GM23338 (cell line): ENCODE results near the gene BLOC1S1. TPM values are rescaled to one million over a fixed set of nuclear protein-coding genes. Genes with fewer than 3 reads are reported as not detected.

Source experiments
- ATAC-seq: fragments of 200-7000 bp; cut with Tn5 transposase; 3 replicates; pipeline ENCODE4 v1.9.1; 2020
- DNase-seq: peaks from one replicate; pipeline ENCODE4 v3.0.0-alpha.2; 2015; ENCODE audit warnings: low spot score
- H2AFZ ChIP-seq: fragments of 200-600 bp; sonication (generic); 2 replicates; pipeline ENCODE4 v1.8.0; 2016; ENCODE audit warnings: antibody characterized with exemption, mild to moderate bottlenecking, moderate library complexity
- H3F3A ChIP-seq: fragments of 200-600 bp; sonication (generic); replicated peaks from 2 replicates; pipeline ENCODE4 v1.8.0; 2017; ENCODE audit warnings: antibody characterized with exemption, mixed run types, low read depth
- H3K27ac ChIP-seq: fragments of 200-600 bp; sonication (generic); 2 replicates; pipeline ENCODE4 v1.6.1; 2016; ENCODE audit warnings: low read depth
- H3K27me3 ChIP-seq: fragments of 200-600 bp; sonication (generic); 2 replicates; pipeline ENCODE4 v1.8.0; 2016; ENCODE audit warnings: mild to moderate bottlenecking, mixed run types, moderate library complexity; ENCODE audit not compliant: insufficient read depth
- H3K36me3 ChIP-seq: fragments of 200-600 bp; sonication (generic); 2 replicates; pipeline ENCODE4 v1.8.0; 2016; ENCODE audit warnings: mild to moderate bottlenecking; ENCODE audit not compliant: insufficient read depth
- H3K4me1 ChIP-seq: fragments of 200-600 bp; sonication (generic); 2 replicates; pipeline ENCODE4 v1.8.0; 2016; ENCODE audit warnings: mild to moderate bottlenecking, moderate library complexity; ENCODE audit not compliant: insufficient read depth
- H3K4me2 ChIP-seq: fragments of 200-600 bp; sonication (generic); 2 replicates; pipeline ENCODE4 v1.7.1; 2017; ENCODE audit warnings: mixed run types
- H3K4me3 ChIP-seq: fragments of 200-600 bp; sonication (generic); 2 replicates; pipeline ENCODE4 v1.6.1; 2016; ENCODE audit warnings: mixed run types
- H3K79me2 ChIP-seq: fragments of 200-600 bp; sonication (generic); replicated peaks from 2 replicates; pipeline ENCODE4 v1.8.0; 2017; ENCODE audit warnings: mild to moderate bottlenecking; ENCODE audit not compliant: insufficient read depth
- H3K9me2 ChIP-seq: fragments of 200-600 bp; sonication (generic); 2 replicates; pipeline ENCODE4 v1.8.0; 2017; ENCODE audit not compliant: insufficient read depth
- H4K20me1 ChIP-seq: fragments of 200-600 bp; sonication (generic); replicated peaks from 2 replicates; pipeline ENCODE4 v1.8.0; 2017; ENCODE audit warnings: mild to moderate bottlenecking; ENCODE audit not compliant: insufficient read depth
- H3K27ac Mint-ChIP-seq: 2 replicates; pipeline ENCODE4 v1.8.0; 2020; ENCODE audit warnings: inconsistent platforms, mild to moderate bottlenecking, moderate library complexity, mixed read lengths
- H3K27me3 Mint-ChIP-seq: 3 replicates; pipeline ENCODE4 v1.8.0; 2022; ENCODE audit warnings: low read depth, mild to moderate bottlenecking, moderate library complexity, mixed read lengths, inconsistent platforms; ENCODE audit not compliant: insufficient read depth, poor library complexity
- H3K36me3 Mint-ChIP-seq: 3 replicates; pipeline ENCODE4 v1.8.0; 2021; ENCODE audit warnings: low read depth, mild to moderate bottlenecking, inconsistent platforms, moderate library complexity, mixed read lengths
- H3K4me1 Mint-ChIP-seq: 3 replicates; pipeline ENCODE4 v1.8.0; 2020; ENCODE audit warnings: mild to moderate bottlenecking, inconsistent platforms, mixed read lengths
- H3K4me3 Mint-ChIP-seq: 3 replicates; pipeline ENCODE4 v1.8.0; 2021; ENCODE audit warnings: moderate library complexity, mild to moderate bottlenecking, inconsistent platforms, mixed read lengths
- H3K9me3 Mint-ChIP-seq: 3 replicates; pipeline ENCODE4 v1.8.0; 2020; ENCODE audit warnings: moderate library complexity, mild to moderate bottlenecking, inconsistent platforms, mixed read lengths
- CREB1 ChIP-seq: fragments of 250-450 bp; sonication (Bioruptor Pico); IDR thresholded peaks from 2 replicates; pipeline ENCODE4 v1.5.0; 2020; ENCODE audit warnings: low read depth, mild to moderate bottlenecking, moderate library complexity
- EZH2 ChIP-seq: fragments of 200-600 bp; sonication (generic); IDR thresholded peaks from one replicate; pipeline ENCODE4 v1.8.0; 2017; ENCODE audit warnings: antibody characterized with exemption, mild to moderate bottlenecking, low read depth; ENCODE audit not compliant: unreplicated experiment
- EZH2phosphoT487 ChIP-seq: fragments of 200-600 bp; sonication (generic); IDR thresholded peaks from one replicate; pipeline ENCODE4 v1.8.1; 2018; ENCODE audit warnings: antibody characterized with exemption; ENCODE audit not compliant: unreplicated experiment
- JUNB ChIP-seq: IDR thresholded peaks from one replicate; pipeline ENCODE4 v1.6.1; 2016; ENCODE audit warnings: antibody characterized with exemption; ENCODE audit not compliant: unreplicated experiment
- POLR2AphosphoS5 ChIP-seq: IDR thresholded peaks from 2 replicates; pipeline ENCODE4 v1.6.1; 2016; ENCODE audit warnings: antibody characterized with exemption, low read depth
- STAT1 ChIP-seq: IDR thresholded peaks from one replicate; pipeline ENCODE4 v1.6.1; 2016; ENCODE audit warnings: antibody characterized with exemption; ENCODE audit not compliant: unreplicated experiment
- ZNF331 ChIP-seq: fragments of 250-450 bp; sonication (Bioruptor Pico); IDR thresholded peaks from 2 replicates; pipeline ENCODE4 v1.5.0; 2020; ENCODE audit warnings: low read depth, mild to moderate bottlenecking, moderate library complexity
- polyA plus RNA-seq: library from polyadenylated mRNA; unstranded; fragments of >200 nt; fragmentation: Nextera tagmentation; extraction: Ambion mirVana; gene quantifications from 2 replicates; pipeline ENCODE4 v1.2.1, GENCODE V29; 2016
- total RNA-seq: library from RNA; depleted of rRNA; stranded (reverse); fragments of >200 nt; shearing (Covaris generic); gene quantifications from 2 replicates; pipeline ENCODE4 v1.2.3, GENCODE V29; 2014
- TF ChIP-seq, protein P1 (sequence below): IDR thresholded peaks from 2 replicates; pipeline ENCODE4 v1.6.1; 2016; ENCODE audit warnings: antibody characterized with exemption
- TF ChIP-seq, protein P2 (sequence below): IDR thresholded peaks from one replicate; pipeline ENCODE4 v1.6.1; 2018; ENCODE audit warnings: antibody characterized with exemption; ENCODE audit not compliant: unreplicated experiment
- TF ChIP-seq, protein P3 (sequence below), 2 experiments: fragments of 200-600 bp in 1 of 2; sonication (generic) in 1 of 2; conservative IDR thresholded peaks; 2 replicates each; pipeline versions ENCODE4 v1.5.1 to v1.6.1; 2016 to 2017; ENCODE audit warnings: antibody characterized with exemption in 2 of 2, low read depth in 2 of 2, mild to moderate bottlenecking in 2 of 2, moderate library complexity in 1 of 2
- TF ChIP-seq, protein P4 (sequence below): fragments of 250-450 bp; sonication (Bioruptor Pico); IDR thresholded peaks from 2 replicates; pipeline ENCODE4 v1.5.0; 2020; ENCODE audit warnings: mild to moderate bottlenecking, moderate library complexity

BLOC1S1 gene
- total and polyA plus RNA-seq, 2 experiments from 2014 or later, result 68.3 to 174 TPM

DNA sequence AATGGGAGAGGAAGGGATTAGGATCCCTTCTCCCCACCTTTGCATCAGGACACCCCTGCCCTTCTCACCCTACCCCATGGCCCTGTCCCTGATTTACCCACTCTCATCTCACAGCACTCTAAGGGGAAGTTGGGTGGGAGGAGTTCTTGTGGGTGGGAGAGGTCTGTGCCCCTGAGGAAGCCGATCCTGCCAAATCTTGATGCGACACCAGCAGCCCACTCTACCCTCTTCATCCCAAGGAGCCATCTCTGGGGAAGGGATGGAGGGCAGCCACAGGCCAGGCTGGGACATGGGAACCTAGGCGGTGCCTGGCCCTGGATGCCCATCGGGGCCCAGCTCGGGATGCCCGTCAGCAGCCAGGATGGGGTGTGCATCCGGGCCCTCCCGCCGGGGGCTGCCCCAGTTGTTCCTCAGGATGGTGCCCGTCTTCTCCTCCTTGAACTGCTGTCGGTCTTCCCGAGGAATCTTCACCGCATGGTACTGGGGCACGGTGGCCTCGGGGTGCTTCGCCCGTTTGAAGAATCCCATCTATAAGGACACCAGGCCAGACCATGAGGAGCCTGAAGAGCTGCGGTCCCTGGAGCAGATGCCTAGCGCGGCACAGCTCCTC lies 31.0 kb upstream of the BLOC1S1 start:
- H3K79me2 ChIP-seq, result no peaks in the 10 kb centered on the region
- no peak for DNase-seq
- no peak for ATAC-seq
- no peak for TF ChIP-seq ZNF331 (CRISPR knock-in tag)
- no peak for TF ChIP-seq EZH2
- no peak for TF ChIP-seq STAT1
- TF ChIP-seq, protein P1, sequence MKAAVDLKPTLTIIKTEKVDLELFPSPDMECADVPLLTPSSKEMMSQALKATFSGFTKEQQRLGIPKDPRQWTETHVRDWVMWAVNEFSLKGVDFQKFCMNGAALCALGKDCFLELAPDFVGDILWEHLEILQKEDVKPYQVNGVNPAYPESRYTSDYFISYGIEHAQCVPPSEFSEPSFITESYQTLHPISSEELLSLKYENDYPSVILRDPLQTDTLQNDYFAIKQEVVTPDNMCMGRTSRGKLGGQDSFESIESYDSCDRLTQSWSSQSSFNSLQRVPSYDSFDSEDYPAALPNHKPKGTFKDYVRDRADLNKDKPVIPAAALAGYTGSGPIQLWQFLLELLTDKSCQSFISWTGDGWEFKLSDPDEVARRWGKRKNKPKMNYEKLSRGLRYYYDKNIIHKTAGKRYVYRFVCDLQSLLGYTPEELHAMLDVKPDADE, result no peak
- no peak for TF ChIP-seq CREB1 (CRISPR knock-in tag)
- TF ChIP-seq, protein P2, sequence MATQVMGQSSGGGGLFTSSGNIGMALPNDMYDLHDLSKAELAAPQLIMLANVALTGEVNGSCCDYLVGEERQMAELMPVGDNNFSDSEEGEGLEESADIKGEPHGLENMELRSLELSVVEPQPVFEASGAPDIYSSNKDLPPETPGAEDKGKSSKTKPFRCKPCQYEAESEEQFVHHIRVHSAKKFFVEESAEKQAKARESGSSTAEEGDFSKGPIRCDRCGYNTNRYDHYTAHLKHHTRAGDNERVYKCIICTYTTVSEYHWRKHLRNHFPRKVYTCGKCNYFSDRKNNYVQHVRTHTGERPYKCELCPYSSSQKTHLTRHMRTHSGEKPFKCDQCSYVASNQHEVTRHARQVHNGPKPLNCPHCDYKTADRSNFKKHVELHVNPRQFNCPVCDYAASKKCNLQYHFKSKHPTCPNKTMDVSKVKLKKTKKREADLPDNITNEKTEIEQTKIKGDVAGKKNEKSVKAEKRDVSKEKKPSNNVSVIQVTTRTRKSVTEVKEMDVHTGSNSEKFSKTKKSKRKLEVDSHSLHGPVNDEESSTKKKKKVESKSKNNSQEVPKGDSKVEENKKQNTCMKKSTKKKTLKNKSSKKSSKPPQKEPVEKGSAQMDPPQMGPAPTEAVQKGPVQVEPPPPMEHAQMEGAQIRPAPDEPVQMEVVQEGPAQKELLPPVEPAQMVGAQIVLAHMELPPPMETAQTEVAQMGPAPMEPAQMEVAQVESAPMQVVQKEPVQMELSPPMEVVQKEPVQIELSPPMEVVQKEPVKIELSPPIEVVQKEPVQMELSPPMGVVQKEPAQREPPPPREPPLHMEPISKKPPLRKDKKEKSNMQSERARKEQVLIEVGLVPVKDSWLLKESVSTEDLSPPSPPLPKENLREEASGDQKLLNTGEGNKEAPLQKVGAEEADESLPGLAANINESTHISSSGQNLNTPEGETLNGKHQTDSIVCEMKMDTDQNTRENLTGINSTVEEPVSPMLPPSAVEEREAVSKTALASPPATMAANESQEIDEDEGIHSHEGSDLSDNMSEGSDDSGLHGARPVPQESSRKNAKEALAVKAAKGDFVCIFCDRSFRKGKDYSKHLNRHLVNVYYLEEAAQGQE, result no peak
- TF ChIP-seq POLR2AphosphoS5, result no peak
- TF ChIP-seq, protein P3, sequence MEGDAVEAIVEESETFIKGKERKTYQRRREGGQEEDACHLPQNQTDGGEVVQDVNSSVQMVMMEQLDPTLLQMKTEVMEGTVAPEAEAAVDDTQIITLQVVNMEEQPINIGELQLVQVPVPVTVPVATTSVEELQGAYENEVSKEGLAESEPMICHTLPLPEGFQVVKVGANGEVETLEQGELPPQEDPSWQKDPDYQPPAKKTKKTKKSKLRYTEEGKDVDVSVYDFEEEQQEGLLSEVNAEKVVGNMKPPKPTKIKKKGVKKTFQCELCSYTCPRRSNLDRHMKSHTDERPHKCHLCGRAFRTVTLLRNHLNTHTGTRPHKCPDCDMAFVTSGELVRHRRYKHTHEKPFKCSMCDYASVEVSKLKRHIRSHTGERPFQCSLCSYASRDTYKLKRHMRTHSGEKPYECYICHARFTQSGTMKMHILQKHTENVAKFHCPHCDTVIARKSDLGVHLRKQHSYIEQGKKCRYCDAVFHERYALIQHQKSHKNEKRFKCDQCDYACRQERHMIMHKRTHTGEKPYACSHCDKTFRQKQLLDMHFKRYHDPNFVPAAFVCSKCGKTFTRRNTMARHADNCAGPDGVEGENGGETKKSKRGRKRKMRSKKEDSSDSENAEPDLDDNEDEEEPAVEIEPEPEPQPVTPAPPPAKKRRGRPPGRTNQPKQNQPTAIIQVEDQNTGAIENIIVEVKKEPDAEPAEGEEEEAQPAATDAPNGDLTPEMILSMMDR (conservative IDR thresholded peaks at IDR 0.05; ENCODE audit: low read depth in 2 of 2), result no peak
- no peak for TF ChIP-seq EZH2phosphoT487
- TF ChIP-seq, protein P4, sequence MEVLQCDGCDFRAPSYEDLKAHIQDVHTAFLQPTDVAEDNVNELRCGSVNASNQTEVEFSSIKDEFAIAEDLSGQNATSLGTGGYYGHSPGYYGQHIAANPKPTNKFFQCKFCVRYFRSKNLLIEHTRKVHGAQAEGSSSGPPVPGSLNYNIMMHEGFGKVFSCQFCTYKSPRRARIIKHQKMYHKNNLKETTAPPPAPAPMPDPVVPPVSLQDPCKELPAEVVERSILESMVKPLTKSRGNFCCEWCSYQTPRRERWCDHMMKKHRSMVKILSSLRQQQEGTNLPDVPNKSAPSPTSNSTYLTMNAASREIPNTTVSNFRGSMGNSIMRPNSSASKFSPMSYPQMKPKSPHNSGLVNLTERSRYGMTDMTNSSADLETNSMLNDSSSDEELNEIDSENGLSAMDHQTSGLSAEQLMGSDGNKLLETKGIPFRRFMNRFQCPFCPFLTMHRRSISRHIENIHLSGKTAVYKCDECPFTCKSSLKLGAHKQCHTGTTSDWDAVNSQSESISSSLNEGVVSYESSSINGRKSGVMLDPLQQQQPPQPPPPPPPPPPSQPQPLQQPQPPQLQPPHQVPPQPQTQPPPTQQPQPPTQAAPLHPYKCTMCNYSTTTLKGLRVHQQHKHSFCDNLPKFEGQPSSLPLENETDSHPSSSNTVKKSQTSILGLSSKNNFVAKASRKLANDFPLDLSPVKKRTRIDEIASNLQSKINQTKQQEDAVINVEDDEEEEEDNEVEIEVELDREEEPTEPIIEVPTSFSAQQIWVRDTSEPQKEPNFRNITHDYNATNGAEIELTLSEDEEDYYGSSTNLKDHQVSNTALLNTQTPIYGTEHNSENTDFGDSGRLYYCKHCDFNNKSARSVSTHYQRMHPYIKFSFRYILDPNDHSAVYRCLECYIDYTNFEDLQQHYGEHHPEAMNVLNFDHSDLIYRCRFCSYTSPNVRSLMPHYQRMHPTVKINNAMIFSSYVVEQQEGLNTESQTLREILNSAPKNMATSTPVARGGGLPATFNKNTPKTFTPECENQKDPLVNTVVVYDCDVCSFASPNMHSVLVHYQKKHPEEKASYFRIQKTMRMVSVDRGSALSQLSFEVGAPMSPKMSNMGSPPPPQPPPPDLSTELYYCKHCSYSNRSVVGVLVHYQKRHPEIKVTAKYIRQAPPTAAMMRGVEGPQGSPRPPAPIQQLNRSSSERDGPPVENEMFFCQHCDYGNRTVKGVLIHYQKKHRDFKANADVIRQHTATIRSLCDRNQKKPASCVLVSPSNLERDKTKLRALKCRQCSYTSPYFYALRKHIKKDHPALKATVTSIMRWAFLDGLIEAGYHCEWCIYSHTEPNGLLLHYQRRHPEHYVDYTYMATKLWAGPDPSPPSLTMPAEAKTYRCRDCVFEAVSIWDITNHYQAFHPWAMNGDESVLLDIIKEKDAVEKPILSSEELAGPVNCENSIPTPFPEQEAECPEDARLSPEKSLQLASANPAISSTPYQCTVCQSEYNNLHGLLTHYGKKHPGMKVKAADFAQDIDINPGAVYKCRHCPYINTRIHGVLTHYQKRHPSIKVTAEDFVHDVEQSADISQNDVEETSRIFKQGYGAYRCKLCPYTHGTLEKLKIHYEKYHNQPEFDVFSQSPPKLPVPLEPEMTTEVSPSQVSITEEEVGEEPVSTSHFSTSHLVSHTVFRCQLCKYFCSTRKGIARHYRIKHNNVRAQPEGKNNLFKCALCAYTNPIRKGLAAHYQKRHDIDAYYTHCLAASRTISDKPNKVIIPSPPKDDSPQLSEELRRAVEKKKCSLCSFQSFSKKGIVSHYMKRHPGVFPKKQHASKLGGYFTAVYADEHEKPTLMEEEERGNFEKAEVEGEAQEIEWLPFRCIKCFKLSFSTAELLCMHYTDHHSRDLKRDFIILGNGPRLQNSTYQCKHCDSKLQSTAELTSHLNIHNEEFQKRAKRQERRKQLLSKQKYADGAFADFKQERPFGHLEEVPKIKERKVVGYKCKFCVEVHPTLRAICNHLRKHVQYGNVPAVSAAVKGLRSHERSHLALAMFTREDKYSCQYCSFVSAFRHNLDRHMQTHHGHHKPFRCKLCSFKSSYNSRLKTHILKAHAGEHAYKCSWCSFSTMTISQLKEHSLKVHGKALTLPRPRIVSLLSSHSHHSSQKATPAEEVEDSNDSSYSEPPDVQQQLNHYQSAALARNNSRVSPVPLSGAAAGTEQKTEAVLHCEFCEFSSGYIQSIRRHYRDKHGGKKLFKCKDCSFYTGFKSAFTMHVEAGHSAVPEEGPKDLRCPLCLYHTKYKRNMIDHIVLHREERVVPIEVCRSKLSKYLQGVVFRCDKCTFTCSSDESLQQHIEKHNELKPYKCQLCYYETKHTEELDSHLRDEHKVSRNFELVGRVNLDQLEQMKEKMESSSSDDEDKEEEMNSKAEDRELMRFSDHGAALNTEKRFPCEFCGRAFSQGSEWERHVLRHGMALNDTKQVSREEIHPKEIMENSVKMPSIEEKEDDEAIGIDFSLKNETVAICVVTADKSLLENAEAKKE, result no peak
- TF ChIP-seq JUNB, result no peak
- H3F3A ChIP-seq, result no peaks in the 10 kb centered on the region
- H3K36me3 ChIP-seq, result no peaks in the 10 kb centered on the region; the same call in 1 of the 2 replicates
- no peaks in the 10 kb centered on the region for H3K9me3 Mint-ChIP-seq
- H4K20me1 ChIP-seq, result no peaks in the 10 kb centered on the region
- H3K27me3 ChIP-seq, result no peaks in the 10 kb centered on the region
- H3K4me2 ChIP-seq, result no peak overlapping the region
- H3K27me3 Mint-ChIP-seq, result peaks cover 24% of the 10 kb centered on the region
- H3K9me2 ChIP-seq, result 0 out of 2 replicates have a peak, but pooled peaks cover 2% of the 10 kb centered on the region
- H3K4me1 Mint-ChIP-seq, result peaks cover 13% of the 10 kb centered on the region
- no peak overlapping the region for H3K27ac ChIP-seq
- H3K4me3 Mint-ChIP-seq, result no peak overlapping the region
- peaks cover 19% of the 10 kb centered on the region for H3K36me3 Mint-ChIP-seq
- no peak overlapping the region for H3K27ac Mint-ChIP-seq
- peaks cover 6% of the 10 kb centered on the region; the same call in 1 of the 2 replicates for H3K4me1 ChIP-seq
- no peak overlapping the region for H3K4me3 ChIP-seq
- H2AFZ ChIP-seq, result no peak overlapping the region
